ENCODE measurements around the gene GRIA4. TPM values are rescaled to one million over a fixed set of nuclear protein-coding genes. Genes with fewer than 3 reads are reported as not detected.
A peak's percentile ranks its signal among the peaks of the same experiment; 100 is the strongest.

The GRIA4 gene
- total RNA-seq, 4 donors from 2014 or later: not detected

GRCh38 chr11:106017093-106017492 lies 407.2 kb downstream of the GRIA4 start:
- DNase-seq (ENCODE audit: low spot score) (no peak), ATAC-seq (ENCODE audit: low FRiP score) (no peak)
- TF ChIP-seq CTCF (IDR thresholded peaks at IDR 0.05): no peak

DNA sequence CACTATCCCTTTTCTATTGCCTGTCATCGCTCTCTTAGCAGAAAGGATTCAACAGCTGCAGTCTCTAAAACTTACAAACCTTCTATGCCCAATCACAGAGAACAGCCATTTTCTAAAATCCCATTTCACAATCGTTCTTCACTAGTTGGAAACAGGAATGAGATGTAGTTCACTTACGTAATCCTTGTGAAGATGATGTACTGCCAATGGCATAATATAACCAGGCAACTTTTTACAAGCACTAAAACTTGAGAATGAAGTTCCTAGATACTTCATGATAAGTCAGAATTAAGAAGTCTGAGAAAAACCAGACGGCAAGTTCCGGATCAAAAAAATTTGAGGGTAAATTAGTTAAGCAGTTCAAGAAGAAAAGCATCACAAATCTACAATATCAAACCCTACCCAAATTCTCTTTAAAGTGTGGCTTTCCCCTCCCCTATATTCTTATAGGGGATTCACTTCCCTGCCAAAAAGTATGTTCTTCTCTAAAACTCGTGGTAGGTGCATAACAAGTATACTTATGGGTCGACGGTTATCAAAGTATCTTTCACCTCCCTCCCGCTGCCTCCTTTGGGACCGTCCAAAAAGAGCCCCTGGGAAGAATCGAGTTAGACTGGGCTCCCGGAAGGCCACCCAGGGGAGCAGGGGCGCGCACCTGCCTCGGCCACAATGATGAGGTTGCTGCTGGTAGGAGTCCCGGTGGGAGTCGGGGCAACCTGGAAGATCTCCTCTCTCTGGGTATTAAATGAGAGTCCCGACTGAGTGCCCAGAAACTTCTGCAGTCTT lies 411.5 kb downstream of the GRIA4 start:
- no peak for TF ChIP-seq CTCF (IDR thresholded peaks at IDR 0.05)
- no peak for DNase-seq (ENCODE audit: low spot score)
- peak; percentile 18 for ATAC-seq (ENCODE audit: low FRiP score)

DNA sequence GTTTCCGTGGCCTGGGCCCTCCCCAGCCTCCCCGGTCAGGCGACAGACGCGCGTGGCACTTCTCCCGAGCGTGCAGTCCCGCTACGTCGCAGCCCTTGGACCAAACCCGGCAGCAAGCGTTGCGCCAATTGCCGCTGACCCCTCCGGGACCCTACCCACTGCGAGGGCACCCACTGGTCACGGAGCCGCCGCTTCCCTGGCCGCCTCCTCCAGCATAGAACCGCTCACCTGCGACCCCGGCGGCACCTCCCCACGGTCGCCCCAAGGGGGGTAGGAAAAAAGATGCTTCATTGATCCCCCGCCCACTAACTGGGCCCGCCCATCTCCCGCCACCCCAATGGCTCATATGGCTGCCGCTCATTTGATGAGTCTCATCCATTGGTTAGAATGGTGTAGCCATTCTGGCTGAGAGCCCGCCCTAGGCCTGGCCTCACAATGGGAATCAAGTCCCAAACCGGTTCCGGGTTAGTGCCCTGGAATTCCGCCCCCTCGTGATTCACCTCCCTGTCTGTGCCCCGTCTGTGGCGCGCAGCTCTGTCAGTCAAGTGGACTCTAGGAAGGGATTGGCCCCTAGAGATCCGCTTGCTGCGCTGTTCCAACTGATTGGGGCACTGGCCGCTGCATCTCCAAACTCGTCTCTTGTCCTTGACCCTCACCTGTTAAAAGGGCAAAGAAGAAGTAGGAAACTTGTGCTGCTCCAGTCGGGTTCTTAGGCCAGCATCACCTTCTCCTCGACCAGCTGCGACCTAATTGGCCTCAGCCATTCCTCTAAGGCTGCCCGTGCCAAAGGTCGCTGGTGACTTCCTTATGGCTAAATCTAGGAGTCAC lies 412.3 kb downstream of the GRIA4 start, which contains the start of gene MSANTD4:
MSANTD4 (minus strand) TSS at position 274 of the 828 bp plus-strand sequence. CDS start 11,323 bp downstream, outside the sequence.
- ATAC-seq (ENCODE audit: low FRiP score) (peak; percentile 100), DNase-seq (ENCODE audit: low spot score) (peak; percentile 99)
- TF ChIP-seq CTCF (IDR thresholded peaks at IDR 0.05): no peak

DNA sequence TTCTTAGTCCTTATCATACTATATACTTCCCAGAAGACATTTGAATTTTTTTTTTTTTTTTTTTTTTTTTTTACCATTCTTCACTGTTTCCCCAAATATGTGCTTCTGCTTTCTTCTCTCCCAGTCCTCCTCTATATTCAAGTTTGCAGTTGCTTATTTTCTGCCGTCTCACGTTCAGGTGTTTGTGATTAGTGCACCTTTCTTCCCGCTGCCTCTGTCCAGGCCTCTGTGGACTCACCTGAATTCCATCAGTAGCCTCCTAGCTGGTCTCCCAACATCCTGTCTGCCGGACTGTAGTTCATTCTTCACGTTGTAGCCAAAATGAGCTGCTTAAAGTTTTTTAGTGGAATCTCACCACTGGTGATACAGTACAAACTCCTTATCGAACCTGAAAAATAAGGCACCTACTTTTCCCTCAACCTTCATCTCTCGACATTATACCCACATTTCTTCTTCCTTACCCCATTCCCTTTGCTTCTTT lies 413.0 kb downstream of the GRIA4 start:
- ATAC-seq (ENCODE audit: low FRiP score) (no peak), DNase-seq (ENCODE audit: low spot score) (no peak)
- TF ChIP-seq CTCF (IDR thresholded peaks at IDR 0.05): no peak

DNA sequence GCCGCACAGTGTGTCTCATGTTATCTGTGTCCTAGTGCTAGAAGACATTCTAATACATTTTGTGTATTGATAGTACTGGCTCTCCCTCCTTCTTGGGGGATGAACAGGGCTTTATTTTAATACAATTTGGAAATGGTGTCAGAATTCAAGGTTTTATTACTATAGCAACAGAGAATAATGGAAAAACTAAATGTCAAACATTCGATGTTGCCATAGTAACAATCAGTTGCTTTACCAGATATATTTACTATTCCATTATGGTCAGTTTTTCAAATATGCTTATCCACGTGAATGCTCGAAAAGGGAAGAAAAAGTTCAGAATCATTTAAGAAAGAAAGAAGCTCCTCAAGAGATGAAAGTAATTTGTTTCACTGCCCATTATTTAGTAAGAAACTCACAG lies 420.7 kb downstream of the GRIA4 start:
- ATAC-seq (ENCODE audit: low FRiP score) (no peak), DNase-seq (ENCODE audit: low spot score) (no peak)
- TF ChIP-seq CTCF (IDR thresholded peaks at IDR 0.05): no peak

DNA sequence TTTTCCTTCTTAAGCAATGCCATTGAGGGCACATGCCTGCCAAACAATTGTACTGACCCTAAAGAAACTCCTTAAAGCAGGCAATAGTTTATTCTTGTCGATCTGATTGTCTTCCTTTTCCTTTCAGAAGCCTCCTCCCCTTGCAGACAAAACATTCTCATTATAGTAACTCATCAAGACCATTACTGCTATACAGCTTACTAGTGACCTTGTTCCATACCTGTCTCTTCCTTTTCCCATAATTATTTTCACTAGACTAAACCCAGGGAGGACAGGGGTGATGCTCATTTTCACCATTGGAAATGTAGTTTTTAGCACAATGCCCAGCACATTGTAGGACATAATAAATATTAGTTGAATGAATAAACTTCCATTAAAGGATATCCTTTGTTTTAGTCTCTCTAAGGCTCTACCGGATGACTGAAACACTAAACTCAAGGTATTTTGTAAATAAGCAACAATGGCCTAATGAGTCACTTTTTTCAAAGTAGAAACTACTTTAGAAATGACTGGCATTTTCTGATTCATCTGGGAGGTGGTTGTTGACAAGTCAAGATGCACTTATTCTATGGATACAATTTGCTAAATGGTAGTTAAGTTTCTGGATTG lies 421.4 kb downstream of the GRIA4 start:
- no peak for ATAC-seq (ENCODE audit: low FRiP score)

More for the DNA sequence above, 421.4 kb downstream of the GRIA4 start:
- DNase-seq (ENCODE audit: low spot score): no peak
- no peak for TF ChIP-seq CTCF (IDR thresholded peaks at IDR 0.05)

Small RNA genes lying within 50 kb of the gene (small RNA-seq; reads per million reads assigned to genes)
- gene RNU4-55P (not detected), gene RNU6-277P (not detected)
